ENCODE results near the gene RBM20.
"Not testable (repeated sequence)": the region's sequence is repeated elsewhere in the genome, so short reads cannot be mapped to it uniquely, and the experiment has no call there.

RBM20 gene

DNA sequence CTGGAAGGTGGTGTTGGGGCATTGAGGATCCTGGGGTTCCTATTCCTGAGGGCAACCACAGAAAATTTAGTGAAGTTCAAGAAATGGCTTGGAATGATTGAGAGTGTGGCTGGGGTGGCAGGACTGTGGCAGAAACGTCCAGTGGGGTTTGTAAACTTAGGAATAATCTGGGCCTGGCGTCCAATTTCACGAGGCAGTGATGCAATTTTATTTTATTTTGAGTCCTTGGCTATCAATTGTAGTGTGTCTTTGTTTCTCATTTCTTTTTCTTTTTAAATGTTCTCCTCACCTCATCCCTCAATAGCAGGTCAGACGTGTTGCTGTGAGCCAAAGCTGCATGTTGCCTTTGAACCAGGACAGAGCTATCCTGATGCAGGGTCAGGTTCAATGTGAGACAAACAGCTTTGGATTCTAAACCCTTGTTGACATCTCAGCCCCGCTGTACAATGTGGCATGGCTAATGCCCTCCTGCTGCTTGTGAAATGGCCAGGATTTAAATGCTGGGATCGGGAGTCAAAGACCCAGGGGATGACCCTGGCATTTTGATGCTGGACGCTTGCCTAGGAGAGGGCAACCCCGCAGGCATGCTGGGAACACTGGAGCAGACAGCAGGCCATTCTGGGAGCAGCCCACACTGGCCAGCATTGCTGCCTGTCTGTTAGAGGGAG is 64.8 kb downstream of the RBM20 start:
- Mint-ChIP-seq H3K4me3 (no peak overlapping the region), H3K27me3 (ENCODE audit: low read depth) (peaks cover 20% of the 10 kb centered on the region), H3K36me3 (ENCODE audit: low read depth) (no peaks in the 10 kb centered on the region), H3K9me3 (no peaks in the 10 kb centered on the region), H3K27ac (peak overlapping the region; percentile 47), H3K4me1 (ENCODE audit: low read depth) (no peaks in the 10 kb centered on the region)

DNA sequence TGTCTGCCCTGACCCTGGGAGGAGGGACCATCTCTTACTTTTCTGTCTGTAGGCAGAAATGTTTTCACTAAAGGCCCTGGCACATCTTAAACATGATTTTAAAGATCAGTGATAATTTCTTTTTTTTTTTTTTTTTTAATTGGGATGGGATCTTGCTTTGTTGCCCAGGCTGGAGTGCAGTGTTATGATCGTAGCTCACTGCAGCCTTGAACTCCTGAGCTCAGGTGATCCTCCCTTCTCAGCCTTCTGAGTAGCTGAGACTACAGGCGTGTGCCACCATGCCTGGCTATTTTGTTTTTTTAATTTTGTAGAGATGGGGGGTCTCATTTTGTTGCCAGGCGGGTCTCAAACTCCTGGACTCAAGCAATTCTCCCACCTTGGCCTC is 65.3 kb downstream of the RBM20 start:
- H3K4me3 Mint-ChIP-seq: no peak overlapping the region
- H3K4me1 Mint-ChIP-seq (ENCODE audit: low read depth): no peaks in the 10 kb centered on the region
- H3K27ac Mint-ChIP-seq: no peak overlapping the region
- no peaks in the 10 kb centered on the region for H3K9me3 Mint-ChIP-seq
- H3K36me3 Mint-ChIP-seq (ENCODE audit: low read depth): no peaks in the 10 kb centered on the region
- peaks cover 19% of the 10 kb centered on the region for H3K27me3 Mint-ChIP-seq (ENCODE audit: low read depth)

- Mint-ChIP-seq H3K27me3 (ENCODE audit: low read depth) (peaks cover 17% of the 10 kb centered on the region), H3K9me3 (no peaks in the 10 kb centered on the region), H3K27ac (no peak overlapping the region), H3K36me3 (ENCODE audit: low read depth) (no peaks in the 10 kb centered on the region), H3K4me1 (ENCODE audit: low read depth) (no peaks in the 10 kb centered on the region), H3K4me3 (no peak overlapping the region)
These were observed 65.9 kb downstream of the RBM20 start for GRCh38 chr10:110709964-110710587.

GRCh38 chr10:110710621-110711020 is 66.5 kb downstream of the RBM20 start:
- Mint-ChIP-seq H3K4me1 (ENCODE audit: low read depth) (no peaks in the 10 kb centered on the region), H3K9me3 (no peaks in the 10 kb centered on the region), H3K27me3 (ENCODE audit: low read depth) (peaks cover 20% of the 10 kb centered on the region), H3K36me3 (ENCODE audit: low read depth) (no peaks in the 10 kb centered on the region), H3K27ac (no peak overlapping the region), H3K4me3 (no peak overlapping the region)

- H3K4me1 Mint-ChIP-seq (ENCODE audit: low read depth): no peaks in the 10 kb centered on the region
- H3K27ac Mint-ChIP-seq: no peak overlapping the region
- no peaks in the 10 kb centered on the region for H3K9me3 Mint-ChIP-seq
- H3K36me3 Mint-ChIP-seq (ENCODE audit: low read depth): no peaks in the 10 kb centered on the region
- no peak overlapping the region for H3K4me3 Mint-ChIP-seq
- H3K27me3 Mint-ChIP-seq (ENCODE audit: low read depth): peaks cover 20% of the 10 kb centered on the region
These were observed 67.2 kb downstream of the RBM20 start for GRCh38 chr10:110711382-110711781.

DNA sequence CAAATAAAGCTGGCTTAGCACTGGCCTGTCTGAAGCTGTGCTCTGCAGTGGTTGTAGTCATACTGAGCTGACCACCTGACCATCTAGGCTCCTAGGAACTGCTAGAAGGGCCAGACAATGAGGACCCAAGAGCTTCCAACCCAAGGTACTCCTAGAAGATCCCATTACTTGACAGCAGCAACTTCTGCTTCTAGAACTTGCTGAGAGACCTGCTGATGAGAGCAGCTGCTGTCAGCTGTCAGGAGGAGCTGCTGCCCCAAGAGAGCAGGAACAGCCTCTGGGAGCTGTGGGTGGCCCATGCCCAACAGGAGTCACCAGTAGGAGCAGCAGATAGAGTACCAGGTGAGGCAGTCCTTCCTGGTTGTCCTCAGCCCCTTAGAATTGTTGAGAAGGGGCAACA is 70.2 kb downstream of the RBM20 start:
- Mint-ChIP-seq H3K36me3 (ENCODE audit: low read depth) (no peaks in the 10 kb centered on the region), H3K27me3 (ENCODE audit: low read depth) (peaks cover 11% of the 10 kb centered on the region), H3K27ac (no peak overlapping the region), H3K4me1 (ENCODE audit: low read depth) (peaks cover 2% of the 10 kb centered on the region), H3K4me3 (no peak overlapping the region), H3K9me3 (no peaks in the 10 kb centered on the region)

GRCh38 chr10:110717781-110718589 is 73.8 kb downstream of the RBM20 start:
- Mint-ChIP-seq H3K4me3 (no peak overlapping the region), H3K9me3 (no peaks in the 10 kb centered on the region), H3K36me3 (ENCODE audit: low read depth) (no peaks in the 10 kb centered on the region), H3K27ac (no peak overlapping the region), H3K4me1 (ENCODE audit: low read depth) (peaks cover 4% of the 10 kb centered on the region), H3K27me3 (ENCODE audit: low read depth) (peaks cover 8% of the 10 kb centered on the region)

DNA sequence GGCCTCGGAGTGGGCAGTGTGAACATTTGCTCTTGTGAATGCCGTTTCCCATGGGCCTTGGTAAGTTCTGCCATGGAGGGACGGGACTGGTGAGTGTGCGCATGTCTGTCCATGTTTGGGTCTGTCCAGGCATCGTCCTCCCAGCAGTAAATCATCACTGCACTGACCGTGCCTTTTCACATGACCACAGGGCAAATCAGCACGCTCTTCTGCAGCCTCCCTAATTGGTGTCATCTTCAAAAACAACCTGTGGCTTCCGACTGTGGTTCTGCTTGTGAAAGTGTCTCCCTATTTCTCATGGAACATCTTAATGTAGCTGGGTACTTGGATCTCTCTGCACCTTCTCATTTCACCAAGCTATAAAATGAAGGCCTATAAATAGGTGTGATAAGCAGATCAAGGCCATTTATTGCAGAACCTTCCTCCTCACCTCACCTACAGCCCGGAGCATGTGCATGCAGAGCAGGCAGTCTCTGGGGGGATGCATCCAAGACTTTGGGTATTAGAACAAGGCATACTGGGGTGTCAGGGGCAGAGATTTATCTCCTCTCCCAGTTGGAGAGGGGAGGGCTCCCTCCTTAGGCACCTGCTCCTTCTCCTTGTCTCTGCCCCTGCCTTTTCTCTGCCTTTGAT is 77.4 kb downstream of the RBM20 start:
- H3K27ac Mint-ChIP-seq: no peak overlapping the region

DNA sequence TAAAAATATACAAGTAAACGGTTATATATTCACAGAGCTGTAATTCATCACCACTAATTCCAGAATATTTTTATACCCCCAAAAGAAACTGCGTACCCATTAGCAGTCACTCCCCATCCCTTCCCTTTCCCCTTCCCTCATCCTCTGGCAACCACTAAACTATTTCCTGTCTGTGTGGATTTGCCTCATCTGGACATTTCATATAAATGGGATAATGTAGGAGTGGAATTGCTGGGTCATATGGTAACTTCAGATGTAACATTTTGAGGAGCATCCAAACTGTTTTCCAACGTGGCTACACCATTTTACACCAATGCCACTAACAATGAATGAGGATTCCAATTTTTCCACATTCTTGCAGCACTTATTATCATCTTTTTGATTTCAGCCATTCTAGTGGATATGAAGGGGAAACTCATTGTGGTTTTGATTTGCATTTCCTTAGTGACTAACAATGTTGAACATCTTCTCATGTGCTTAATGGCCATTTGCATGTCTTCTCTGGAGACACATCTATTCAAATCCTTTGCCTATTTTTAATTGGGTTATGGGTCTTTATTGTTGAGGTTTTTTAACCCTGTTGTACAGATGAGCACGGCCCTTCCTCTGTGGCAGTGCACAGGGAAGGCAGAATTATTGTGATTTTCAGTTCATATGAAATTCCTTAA is 79.2 kb downstream of the RBM20 start:
- H3K9me3 Mint-ChIP-seq: no peaks in the 10 kb centered on the region
- H3K27ac Mint-ChIP-seq: no peak overlapping the region
- no peak overlapping the region for H3K4me3 Mint-ChIP-seq
- peaks cover 24% of the 10 kb centered on the region for H3K4me1 Mint-ChIP-seq (ENCODE audit: low read depth)
- peaks cover 5% of the 10 kb centered on the region for H3K27me3 Mint-ChIP-seq (ENCODE audit: low read depth)
- no peaks in the 10 kb centered on the region for H3K36me3 Mint-ChIP-seq (ENCODE audit: low read depth)

More for the DNA sequence above, 77.4 kb downstream of the RBM20 start:
- Mint-ChIP-seq H3K36me3 (ENCODE audit: low read depth) (no peaks in the 10 kb centered on the region), H3K4me1 (ENCODE audit: low read depth) (peaks cover 24% of the 10 kb centered on the region), H3K27me3 (ENCODE audit: low read depth) (peaks cover 5% of the 10 kb centered on the region), H3K4me3 (no peak overlapping the region), H3K9me3 (no peaks in the 10 kb centered on the region)

DNA sequence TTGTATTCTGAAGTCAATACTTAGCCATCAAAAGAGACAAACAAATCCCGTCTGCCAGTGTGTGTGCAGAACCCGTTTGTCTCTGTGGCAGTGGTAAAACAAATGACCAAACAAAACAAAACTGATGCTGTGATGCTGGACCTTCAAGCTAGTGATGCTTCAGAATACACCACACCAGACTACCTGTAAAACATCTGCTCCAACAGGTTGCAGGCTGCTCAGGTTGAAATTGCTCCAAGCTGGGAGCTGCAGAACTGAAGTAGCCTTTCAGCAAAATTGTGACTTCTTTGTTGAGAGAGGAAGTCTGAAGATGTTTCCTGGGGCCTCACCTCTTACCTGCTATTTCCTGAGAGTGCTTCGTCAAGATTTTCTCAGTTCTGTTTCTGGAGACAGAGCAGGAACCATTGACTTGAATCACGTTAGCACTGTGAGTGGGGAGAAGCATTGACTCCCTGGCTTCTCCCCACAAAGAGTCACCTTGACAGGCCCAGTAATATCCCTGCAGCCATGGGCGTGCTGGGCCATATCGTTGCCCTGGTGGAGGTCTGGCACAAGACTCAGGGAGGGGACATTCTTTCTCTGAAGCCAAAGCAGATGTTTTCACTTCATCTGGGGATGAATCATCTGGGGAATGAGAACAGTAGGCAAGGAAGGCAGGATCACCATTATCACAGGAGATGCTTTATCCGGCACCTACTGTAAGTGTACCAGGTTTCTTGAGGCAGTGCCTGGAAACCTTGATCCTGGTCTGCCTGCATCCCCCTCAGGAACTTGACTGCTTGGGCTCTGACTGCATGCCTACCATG is 80.2 kb downstream of the RBM20 start:
- peaks cover 3% of the 10 kb centered on the region for H3K27me3 Mint-ChIP-seq (ENCODE audit: low read depth)
- H3K4me1 Mint-ChIP-seq (ENCODE audit: low read depth): peaks cover 22% of the 10 kb centered on the region
- no peak overlapping the region for H3K4me3 Mint-ChIP-seq
- no peaks in the 10 kb centered on the region for H3K9me3 Mint-ChIP-seq
- H3K36me3 Mint-ChIP-seq (ENCODE audit: low read depth): no peaks in the 10 kb centered on the region
- H3K27ac Mint-ChIP-seq: peak overlapping the region; percentile 14

GRCh38 chr10:110724937-110725336 is 80.8 kb downstream of the RBM20 start:
- Mint-ChIP-seq H3K4me3 (no peak overlapping the region), H3K27me3 (ENCODE audit: low read depth) (no peaks in the 10 kb centered on the region), H3K4me1 (ENCODE audit: low read depth) (peaks cover 19% of the 10 kb centered on the region), H3K36me3 (ENCODE audit: low read depth) (no peaks in the 10 kb centered on the region), H3K9me3 (no peaks in the 10 kb centered on the region), H3K27ac (no peak overlapping the region)

- Mint-ChIP-seq H3K4me1 (ENCODE audit: low read depth) (peaks cover 19% of the 10 kb centered on the region), H3K27me3 (ENCODE audit: low read depth) (peaks cover 3% of the 10 kb centered on the region), H3K27ac (no peak overlapping the region), H3K4me3 (no peak overlapping the region), H3K36me3 (ENCODE audit: low read depth) (no peaks in the 10 kb centered on the region), H3K9me3 (no peaks in the 10 kb centered on the region)
These were observed 81.9 kb downstream of the RBM20 start for GRCh38 chr10:110725801-110726630.

DNA sequence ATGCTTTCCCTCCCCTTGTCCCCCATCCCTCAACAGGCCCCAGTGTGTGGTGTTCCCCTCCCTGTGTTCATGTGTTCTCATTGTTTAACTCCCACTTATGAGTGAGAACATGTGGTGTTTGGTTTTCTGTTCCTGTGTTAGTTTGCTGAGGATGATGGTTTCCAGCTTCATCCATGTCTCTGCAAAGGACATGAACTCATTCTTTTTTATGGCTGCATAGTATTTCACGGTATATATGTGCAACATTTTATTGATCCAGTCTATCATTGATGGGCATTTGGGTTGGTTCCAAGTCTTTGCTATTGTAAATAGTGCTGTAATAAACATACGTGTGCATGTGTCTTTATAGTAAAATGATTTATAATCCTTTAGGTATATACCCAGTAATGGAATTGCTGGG is 83.6 kb downstream of the RBM20 start:
- not testable (repeated sequence) for H3K36me3 Mint-ChIP-seq (ENCODE audit: low read depth); H3K27ac Mint-ChIP-seq; H3K9me3 Mint-ChIP-seq; H3K4me3 Mint-ChIP-seq
- H3K27me3 Mint-ChIP-seq (ENCODE audit: low read depth): peaks cover 21% of the 10 kb centered on the region
- peaks cover 19% of the 10 kb centered on the region for H3K4me1 Mint-ChIP-seq (ENCODE audit: low read depth)

Measured in T-helper 1 cell treated with Interleukin-12 subunit alpha and Interleukin-12 subunit beta and Interleukin-4 antibody, amounts not matched to agents 30 μg/mL and 1 μg/mL, for 36 hours (primary cell).